Measurements from ENCODE around the gene CAMK4. TPM values are rescaled to one million over a fixed set of nuclear protein-coding genes. Genes with fewer than 3 reads are reported as not detected.

CAMK4 gene
- total RNA-seq, 1 experiment from 2014 or later, result 10.2 TPM

DNA sequence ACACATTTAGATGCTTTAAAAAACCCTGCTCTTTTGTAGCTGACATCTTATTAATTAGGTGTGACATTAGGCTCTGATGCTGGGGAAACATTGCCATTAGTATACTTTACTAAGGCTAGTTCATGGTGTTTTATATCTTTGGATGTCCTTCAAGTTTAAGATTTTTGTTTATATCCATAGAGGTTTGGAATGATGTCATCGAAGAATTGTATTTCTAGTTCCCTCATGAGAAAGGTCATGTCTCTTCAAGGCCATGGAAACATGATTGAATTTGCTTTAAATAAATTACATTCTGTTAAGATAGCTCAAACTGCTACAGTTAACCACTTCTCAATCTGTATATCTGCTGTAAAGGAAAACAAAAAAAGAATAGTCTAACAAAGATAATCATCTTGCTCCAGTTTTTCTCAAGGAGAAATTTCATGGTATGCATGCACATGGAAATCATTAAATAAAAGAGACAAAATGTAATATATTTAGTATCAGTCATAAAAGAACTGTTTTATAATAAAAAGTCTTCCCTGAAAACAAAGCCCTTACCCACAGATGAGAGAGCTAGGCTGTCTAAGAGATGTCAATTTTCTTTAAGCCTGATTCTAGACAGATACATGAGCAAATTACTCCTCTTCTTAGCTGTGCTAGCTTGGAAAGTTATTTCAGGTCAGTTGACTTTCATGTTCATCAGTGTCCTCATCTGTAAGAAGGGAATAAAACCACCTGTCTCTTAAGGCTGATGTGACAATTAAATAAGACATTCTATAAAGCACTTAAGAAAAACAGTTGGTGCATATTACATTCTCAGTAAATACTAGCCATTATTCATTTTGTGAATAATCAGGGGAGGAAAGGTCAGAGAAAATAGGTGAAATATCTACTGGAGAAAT, 313.2 kb downstream of the CAMK4 start:
- no peak overlapping the region for H3K27ac ChIP-seq (ENCODE audit: low read depth, low read length)
- ChIA-PET RAD21 (ENCODE audit: low non-redundant PET in 1 of 2, low total read pairs in 2 of 2, uncharacterized antibody in 2 of 2, unreplicated experiment in 2 of 2) (no interaction called here), CTCF (no interaction called here), POLR2A (no interaction called here)
- H3K9me2 ChIP-seq (ENCODE audit: insufficient read depth), result no peaks in the 10 kb centered on the region
- H3K9ac ChIP-seq (ENCODE audit: low read length), result no peak overlapping the region
- H3K36me3 ChIP-seq (ENCODE audit: control insufficient read depth in 1 of 2, insufficient read depth in 2 of 2, low read length in 2 of 2), result no peaks in the 10 kb centered on the region
- no peak for ATAC-seq
- H3K4me1 ChIP-seq (ENCODE audit: control insufficient read depth in 1 of 2, insufficient read depth in 2 of 2, low read length in 2 of 2), result no peaks in the 10 kb centered on the region
- no peak overlapping the region for H2AFZ ChIP-seq (ENCODE audit: low read depth, low read length, poor library complexity, severe bottlenecking)
- H3K79me2 ChIP-seq (ENCODE audit: insufficient read depth, low read length), result no peaks in the 10 kb centered on the region
- BruUV-seq (replicated peaks), result no TSS peak
- no peaks in the 10 kb centered on the region for H3K9me3 ChIP-seq (ENCODE audit: control insufficient read depth in 1 of 2, insufficient read depth in 1 of 2, low read depth in 1 of 2, low read length in 2 of 2)
- no peak overlapping the region for H3K4me3 ChIP-seq (replicated peaks in 1 of 2; ENCODE audit: low read depth in 1 of 2, low read length in 2 of 2)
- TF ChIP-seq, protein P1, sequence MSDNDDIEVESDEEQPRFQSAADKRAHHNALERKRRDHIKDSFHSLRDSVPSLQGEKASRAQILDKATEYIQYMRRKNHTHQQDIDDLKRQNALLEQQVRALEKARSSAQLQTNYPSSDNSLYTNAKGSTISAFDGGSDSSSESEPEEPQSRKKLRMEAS (IDR thresholded peaks at IDR 0.05), result no peak
- TF ChIP-seq SRF (IDR thresholded peaks at IDR 0.05; ENCODE audit: low read depth) (no peak), EZH2phosphoT487 (IDR thresholded peaks at IDR 0.05; ENCODE audit: borderline replicate concordance) (no peak), ZFX (IDR thresholded peaks at IDR 0.05) (no peak), CBX3 (IDR thresholded peaks at IDR 0.05; ENCODE audit: low read depth) (no peak), YY1 (IDR thresholded peaks at IDR 0.05; ENCODE audit: extremely low read depth, insufficient replicate concordance, low read depth, low read length) (no peak), SIN3A (IDR thresholded peaks at IDR 0.05; ENCODE audit: low read depth) (no peak), EZH2 (IDR thresholded peaks at IDR 0.05) (no peak), POLR2AphosphoS5 (IDR thresholded peaks at IDR 0.05; ENCODE audit: low read depth, low read length) (no peak), SP1 (IDR thresholded peaks at IDR 0.05; ENCODE audit: low read depth) (no peak), FOSL1 (IDR thresholded peaks at IDR 0.05; ENCODE audit: low read depth) (no peak)
- TF ChIP-seq, protein P2, sequence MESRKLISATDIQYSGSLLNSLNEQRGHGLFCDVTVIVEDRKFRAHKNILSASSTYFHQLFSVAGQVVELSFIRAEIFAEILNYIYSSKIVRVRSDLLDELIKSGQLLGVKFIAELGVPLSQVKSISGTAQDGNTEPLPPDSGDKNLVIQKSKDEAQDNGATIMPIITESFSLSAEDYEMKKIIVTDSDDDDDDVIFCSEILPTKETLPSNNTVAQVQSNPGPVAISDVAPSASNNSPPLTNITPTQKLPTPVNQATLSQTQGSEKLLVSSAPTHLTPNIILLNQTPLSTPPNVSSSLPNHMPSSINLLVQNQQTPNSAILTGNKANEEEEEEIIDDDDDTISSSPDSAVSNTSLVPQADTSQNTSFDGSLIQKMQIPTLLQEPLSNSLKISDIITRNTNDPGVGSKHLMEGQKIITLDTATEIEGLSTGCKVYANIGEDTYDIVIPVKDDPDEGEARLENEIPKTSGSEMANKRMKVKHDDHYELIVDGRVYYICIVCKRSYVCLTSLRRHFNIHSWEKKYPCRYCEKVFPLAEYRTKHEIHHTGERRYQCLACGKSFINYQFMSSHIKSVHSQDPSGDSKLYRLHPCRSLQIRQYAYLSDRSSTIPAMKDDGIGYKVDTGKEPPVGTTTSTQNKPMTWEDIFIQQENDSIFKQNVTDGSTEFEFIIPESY (IDR thresholded peaks at IDR 0.05; ENCODE audit: extremely low read depth, insufficient replicate concordance, low read length), result no peak
- TF ChIP-seq, protein P3, sequence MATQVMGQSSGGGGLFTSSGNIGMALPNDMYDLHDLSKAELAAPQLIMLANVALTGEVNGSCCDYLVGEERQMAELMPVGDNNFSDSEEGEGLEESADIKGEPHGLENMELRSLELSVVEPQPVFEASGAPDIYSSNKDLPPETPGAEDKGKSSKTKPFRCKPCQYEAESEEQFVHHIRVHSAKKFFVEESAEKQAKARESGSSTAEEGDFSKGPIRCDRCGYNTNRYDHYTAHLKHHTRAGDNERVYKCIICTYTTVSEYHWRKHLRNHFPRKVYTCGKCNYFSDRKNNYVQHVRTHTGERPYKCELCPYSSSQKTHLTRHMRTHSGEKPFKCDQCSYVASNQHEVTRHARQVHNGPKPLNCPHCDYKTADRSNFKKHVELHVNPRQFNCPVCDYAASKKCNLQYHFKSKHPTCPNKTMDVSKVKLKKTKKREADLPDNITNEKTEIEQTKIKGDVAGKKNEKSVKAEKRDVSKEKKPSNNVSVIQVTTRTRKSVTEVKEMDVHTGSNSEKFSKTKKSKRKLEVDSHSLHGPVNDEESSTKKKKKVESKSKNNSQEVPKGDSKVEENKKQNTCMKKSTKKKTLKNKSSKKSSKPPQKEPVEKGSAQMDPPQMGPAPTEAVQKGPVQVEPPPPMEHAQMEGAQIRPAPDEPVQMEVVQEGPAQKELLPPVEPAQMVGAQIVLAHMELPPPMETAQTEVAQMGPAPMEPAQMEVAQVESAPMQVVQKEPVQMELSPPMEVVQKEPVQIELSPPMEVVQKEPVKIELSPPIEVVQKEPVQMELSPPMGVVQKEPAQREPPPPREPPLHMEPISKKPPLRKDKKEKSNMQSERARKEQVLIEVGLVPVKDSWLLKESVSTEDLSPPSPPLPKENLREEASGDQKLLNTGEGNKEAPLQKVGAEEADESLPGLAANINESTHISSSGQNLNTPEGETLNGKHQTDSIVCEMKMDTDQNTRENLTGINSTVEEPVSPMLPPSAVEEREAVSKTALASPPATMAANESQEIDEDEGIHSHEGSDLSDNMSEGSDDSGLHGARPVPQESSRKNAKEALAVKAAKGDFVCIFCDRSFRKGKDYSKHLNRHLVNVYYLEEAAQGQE (IDR thresholded peaks at IDR 0.05; ENCODE audit: low read depth), result no peak
- TF ChIP-seq, protein P4, sequence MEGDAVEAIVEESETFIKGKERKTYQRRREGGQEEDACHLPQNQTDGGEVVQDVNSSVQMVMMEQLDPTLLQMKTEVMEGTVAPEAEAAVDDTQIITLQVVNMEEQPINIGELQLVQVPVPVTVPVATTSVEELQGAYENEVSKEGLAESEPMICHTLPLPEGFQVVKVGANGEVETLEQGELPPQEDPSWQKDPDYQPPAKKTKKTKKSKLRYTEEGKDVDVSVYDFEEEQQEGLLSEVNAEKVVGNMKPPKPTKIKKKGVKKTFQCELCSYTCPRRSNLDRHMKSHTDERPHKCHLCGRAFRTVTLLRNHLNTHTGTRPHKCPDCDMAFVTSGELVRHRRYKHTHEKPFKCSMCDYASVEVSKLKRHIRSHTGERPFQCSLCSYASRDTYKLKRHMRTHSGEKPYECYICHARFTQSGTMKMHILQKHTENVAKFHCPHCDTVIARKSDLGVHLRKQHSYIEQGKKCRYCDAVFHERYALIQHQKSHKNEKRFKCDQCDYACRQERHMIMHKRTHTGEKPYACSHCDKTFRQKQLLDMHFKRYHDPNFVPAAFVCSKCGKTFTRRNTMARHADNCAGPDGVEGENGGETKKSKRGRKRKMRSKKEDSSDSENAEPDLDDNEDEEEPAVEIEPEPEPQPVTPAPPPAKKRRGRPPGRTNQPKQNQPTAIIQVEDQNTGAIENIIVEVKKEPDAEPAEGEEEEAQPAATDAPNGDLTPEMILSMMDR (IDR thresholded peaks at IDR 0.05 in 2 of 3, conservative IDR thresholded peaks at IDR 0.05 in 1 of 3; ENCODE audit: borderline replicate concordance in 1 of 3, insufficient read depth in 1 of 3, low read depth in 2 of 3, low read length in 2 of 3), result no peak
- no peaks in the 10 kb centered on the region for H3K27me3 ChIP-seq (ENCODE audit: insufficient read depth, low read length)
- H4K20me1 ChIP-seq (ENCODE audit: insufficient read depth), result no peaks in the 10 kb centered on the region
- intact Hi-C loops (cut with micrococcal nuclease), result no loop called here
- no peak for DNase-seq (ENCODE audit: low read depth, low spot score)
- H3K4me2 ChIP-seq (ENCODE audit: low read length), result no peak overlapping the region

Measured in HCT116 (cell line).